H1 (cell line): Measurements from ENCODE around the gene CAMTA1. TPM values are rescaled to one million over a fixed set of nuclear protein-coding genes. Genes with fewer than 3 reads are reported as not detected.
A peak's percentile ranks its signal among the peaks of the same experiment; 100 is the strongest.

ENCODE experiments used
- CTCF ChIA-PET: fragments of 300-600 bp; sonication (Branson Sonifier 250); formaldehyde crosslinking; loops from one replicate; lab custom pipeline; 2021; ENCODE audit not compliant: partially characterized antibody; lab: Charles Lee
- POLR2A ChIA-PET: fragments of 300-600 bp; sonication (Branson Sonifier 250); formaldehyde crosslinking; loops from one replicate; lab custom pipeline; 2021; ENCODE audit warnings: inconsistent platforms; ENCODE audit not compliant: partially characterized antibody; lab: Charles Lee
- DNase-seq, 2 experiments: peaks; one replicate each; pipeline versions ENCODE4 v3.0.0 to v3.0.0-alpha.2; 2010 to 2022; ENCODE audit warnings: low spot score in 2 of 2, low read depth in 1 of 2, mixed read lengths in 1 of 2
- FAIRE-seq: peaks from 2 replicates; lab custom pipeline; 2011; peaks lifted over from hg19 to GRCh38; lab: Jason Lieb, UNC
- H2AFZ ChIP-seq: 2 replicates; pipeline ENCODE4 v1.8.1; 2012; ENCODE audit warnings: low read length, inconsistent platforms
- H2AK5ac ChIP-seq: 2 replicates; pipeline ENCODE4 v1.6.1; 2013; ENCODE audit warnings: low read depth, low read length
- H2BK120ac ChIP-seq: replicated peaks from 2 replicates; pipeline ENCODE3; 2013; ENCODE audit warnings: low read depth, low read length, inconsistent platforms
- H2BK12ac ChIP-seq: 2 replicates; pipeline ENCODE4 v1.6.1; 2013; ENCODE audit warnings: low read depth, low read length
- H2BK15ac ChIP-seq: 2 replicates; pipeline ENCODE4 v1.6.1; 2013; ENCODE audit warnings: low read length
- H2BK20ac ChIP-seq: 2 replicates; pipeline ENCODE4 v1.6.1; 2013; ENCODE audit warnings: low read length
- H2BK5ac ChIP-seq: 2 replicates; pipeline ENCODE4 v1.6.1; 2013; ENCODE audit warnings: low read depth, low read length
- H3K14ac ChIP-seq: 2 replicates; pipeline ENCODE4 v1.6.1; 2013; ENCODE audit warnings: inconsistent platforms; ENCODE audit not compliant: insufficient read length
- H3K18ac ChIP-seq: 2 replicates; pipeline ENCODE4 v1.6.1; 2013; ENCODE audit warnings: low read length; ENCODE audit errors: extremely low read depth
- H3K23ac ChIP-seq: 2 replicates; pipeline ENCODE4 v1.6.1; 2013; ENCODE audit warnings: inconsistent platforms; ENCODE audit not compliant: insufficient read length
- H3K23me2 ChIP-seq: 2 replicates; pipeline ENCODE4 v1.6.1; 2013; ENCODE audit warnings: low read depth, low read length
- H3K27ac ChIP-seq: 2 replicates; pipeline ENCODE4 v1.6.1; 2011; ENCODE audit warnings: low read depth, low read length, inconsistent platforms
- H3K27me3 ChIP-seq, 4 experiments: replicated peaks in 1 of 4; 1 replicate in 1 of 4; 2 replicates in 3 of 4; pipeline versions ENCODE4 v1.6.1 to v1.8.1; 2011 to 2013; ENCODE audit warnings: low read length in 3 of 4, mild to moderate bottlenecking in 3 of 4, inconsistent platforms in 2 of 4, mixed read lengths in 2 of 4, moderate library complexity in 1 of 4; ENCODE audit not compliant: control insufficient read depth in 3 of 4, insufficient read depth in 3 of 4; ENCODE audit errors: extremely low read depth in 1 of 4
- H3K36me3 ChIP-seq, 4 experiments: 2 replicates each; pipeline versions ENCODE4 v1.6.1 to v1.8.1; 2011 to 2013; ENCODE audit warnings: mild to moderate bottlenecking in 4 of 4, low read length in 3 of 4, moderate library complexity in 2 of 4, control low read depth in 1 of 4, inconsistent platforms in 1 of 4; ENCODE audit not compliant: insufficient read depth in 4 of 4, control insufficient read depth in 2 of 4
- H3K4ac ChIP-seq: replicated peaks from 2 replicates; pipeline ENCODE3; 2013; ENCODE audit warnings: low read length, low read depth, mixed read lengths, inconsistent platforms; ENCODE audit not compliant: insufficient read length
- H3K4me1 ChIP-seq, 4 experiments: replicated peaks in 1 of 4; 1 replicate in 1 of 4; 2 replicates in 3 of 4; pipeline versions ENCODE4 v1.6.1 to v1.8.1; 2011 to 2013; ENCODE audit warnings: low read length in 3 of 4, inconsistent platforms in 2 of 4, mixed read lengths in 1 of 4; ENCODE audit not compliant: insufficient read depth in 4 of 4, control insufficient read depth in 3 of 4
- H3K4me2 ChIP-seq, 2 experiments: 2 replicates each; pipeline versions ENCODE4 v1.6.1 to v1.8.1; 2011 to 2013; ENCODE audit warnings: low read depth in 2 of 2, low read length in 2 of 2, control low read depth in 1 of 2, inconsistent platforms in 1 of 2, mild to moderate bottlenecking in 1 of 2; ENCODE audit not compliant: insufficient read depth in 1 of 2
- H3K4me3 ChIP-seq, 4 experiments: fragments of 200-600, 300-600 bp in 1 of 4; sonication (generic), shearing (Covaris generic), sonication (Bioruptor Twin) in 1 of 4; 2 replicates each; pipeline versions ENCODE4 v1.5.1 to v1.8.1; 2011 to 2016; ENCODE audit warnings: low read length in 4 of 4, low read depth in 3 of 4, control low read depth in 2 of 4, inconsistent platforms in 2 of 4, mild to moderate bottlenecking in 2 of 4, mixed read lengths in 1 of 4, moderate library complexity in 1 of 4; ENCODE audit not compliant: insufficient read depth in 2 of 4; ENCODE audit errors: extremely low read depth in 1 of 4
- H3K56ac ChIP-seq: replicated peaks from 2 replicates; pipeline ENCODE3; 2013; ENCODE audit warnings: low read depth, mild to moderate bottlenecking, mixed read lengths, low read length, inconsistent platforms; ENCODE audit not compliant: insufficient read length
- H3K79me1 ChIP-seq: 2 replicates; pipeline ENCODE4 v1.6.1; 2013; ENCODE audit warnings: low read depth, low read length, control low read depth
- H3K79me2 ChIP-seq, 2 experiments: 2 replicates each; pipeline versions ENCODE4 v1.6.1 to v1.8.1; 2012 to 2013; ENCODE audit warnings: low read length in 2 of 2, mild to moderate bottlenecking in 2 of 2, inconsistent platforms in 1 of 2; ENCODE audit not compliant: insufficient read depth in 2 of 2, control insufficient read depth in 1 of 2
- H3K9ac ChIP-seq, 4 experiments: replicated peaks in 1 of 4; 1 replicate in 1 of 4; 2 replicates in 3 of 4; pipeline versions ENCODE4 v1.6.1 to v1.8.1; 2011 to 2013; ENCODE audit warnings: low read depth in 3 of 4, low read length in 3 of 4, control low read depth in 2 of 4, mild to moderate bottlenecking in 2 of 4, moderate library complexity in 2 of 4, inconsistent platforms in 1 of 4; ENCODE audit errors: extremely low read depth in 1 of 4
- H3K9me3 ChIP-seq, 2 experiments: 2 replicates each; pipeline versions ENCODE4 v1.6.1 to v1.8.1; 2012 to 2013; ENCODE audit warnings: mild to moderate bottlenecking in 2 of 2, moderate library complexity in 2 of 2, control low read depth in 1 of 2, inconsistent platforms in 1 of 2, low read depth in 1 of 2, low read length in 1 of 2, mixed read lengths in 1 of 2; ENCODE audit not compliant: insufficient read depth in 2 of 2
- H4K20me1 ChIP-seq, 2 experiments: replicated peaks in 1 of 2; 2 replicates each; pipeline versions ENCODE3 to v1.8.1; 2011 to 2013; ENCODE audit warnings: inconsistent platforms in 2 of 2, low read length in 2 of 2, mild to moderate bottlenecking in 1 of 2; ENCODE audit not compliant: insufficient read depth in 2 of 2, control insufficient read depth in 1 of 2
- H4K5ac ChIP-seq: 2 replicates; pipeline ENCODE4 v1.6.1; 2013; ENCODE audit warnings: low read length, low read depth, mixed read lengths, inconsistent platforms; ENCODE audit not compliant: insufficient read length
- H4K8ac ChIP-seq: 2 replicates; pipeline ENCODE4 v1.8.0; 2013; ENCODE audit warnings: mild to moderate bottlenecking, moderate library complexity, low read length, inconsistent platforms; ENCODE audit not compliant: insufficient read depth; ENCODE audit errors: extremely low read depth
- H4K91ac ChIP-seq: replicated peaks from 2 replicates; pipeline ENCODE3; 2013; ENCODE audit warnings: low read length, mixed read lengths, inconsistent platforms; ENCODE audit not compliant: insufficient read length
- BACH1 ChIP-seq: IDR thresholded peaks from 2 replicates; pipeline ENCODE4 v1.6.1; 2012; ENCODE audit warnings: low read length, improper control_type of control experiment
- MAFK ChIP-seq: IDR thresholded peaks from 2 replicates; pipeline ENCODE4 v1.6.1; 2012; ENCODE audit warnings: low read depth, mild to moderate bottlenecking, improper control_type of control experiment, low read length
- RAD21 ChIP-seq, 2 experiments: IDR thresholded peaks in 1 of 2; conservative IDR thresholded peaks in 1 of 2; 2 replicates each; pipeline ENCODE4 v1.6.1; 2011; ENCODE audit warnings: low read depth in 2 of 2, low read length in 2 of 2, improper control_type of control experiment in 1 of 2, inconsistent platforms in 1 of 2, mild to moderate bottlenecking in 1 of 2, moderate library complexity in 1 of 2
- SIN3A ChIP-seq, 2 experiments: IDR thresholded peaks in 1 of 2; conservative IDR thresholded peaks in 1 of 2; 2 replicates each; pipeline ENCODE4 v1.6.1; 2011 to 2012; ENCODE audit warnings: low read length in 2 of 2, improper control_type of control experiment in 1 of 2, low read depth in 1 of 2, mild to moderate bottlenecking in 1 of 2
- WGBS, 2 experiments: shearing (Covaris generic) in 1 of 2; methylation state at CpG; one replicate each; pipeline versions ENCODE4 v1.1.6 to v1.1.7; 2013 to 2015; ENCODE audit warnings: low lambda C conversion rate in 2 of 2, mixed read lengths in 2 of 2, inconsistent platforms in 1 of 2, low coverage in 1 of 2, missing lambda C conversion rate in 1 of 2; ENCODE audit not compliant: insufficient replicate concordance in 2 of 2, insufficient coverage in 1 of 2, insufficient read length in 1 of 2; ENCODE audit errors: extremely low coverage in 1 of 2, missing lambda C conversion rate in 1 of 2; 5-methylcytosine and 5-hydroxymethylcytosine counted together
- polyA plus RNA-seq, 7 experiments: library from polyadenylated mRNA; depleted of rRNA in 3 of 7; stranded (reverse) in 5 of 7; unstranded in 2 of 7; fragments of >200 nt in 5 of 7; fragments of 200-250 nt in 2 of 7; gene quantifications; 1 replicate in 5 of 7; 2 replicates in 1 of 7; 4 replicates in 1 of 7; pipeline versions ENCODE4 v1.2.1 to v1.2.3, GENCODE V29; 2011 to 2013; ENCODE audit warnings: missing spikeins in 2 of 7, mixed read lengths in 2 of 7
- total RNA-seq: library from RNA; stranded (reverse); fragmentation: NEBNext Ultra II Directional; extraction: Animal tissue kit (Norgen Biotek cat#: 25700); gene quantifications from 2 replicates; pipeline ENCODE4 v1.2.1, GENCODE V29; 2021
- TF ChIP-seq, protein P1 (sequence below): IDR thresholded peaks from 2 replicates; pipeline ENCODE4 v1.6.1; 2012; ENCODE audit warnings: low read length, inconsistent platforms
- TF ChIP-seq, protein P2 (sequence below), 3 experiments: IDR thresholded peaks; 1 replicate in 2 of 3; 2 replicates in 1 of 3; pipeline versions ENCODE4 v1.5.1 to v1.6.1; 2011; ENCODE audit warnings: low read length in 3 of 3, mild to moderate bottlenecking in 3 of 3, inconsistent platforms in 2 of 3, low read depth in 1 of 3, moderate library complexity in 1 of 3; ENCODE audit not compliant: insufficient read depth in 1 of 3; ENCODE audit errors: control extremely low read depth in 1 of 3

Gene CAMTA1
- total and polyA plus RNA-seq, 2 of the 8 experiments (the other 6 are each of a cell fraction or from before 2014, with no cell fraction given) = 65.0 to 119 TPM

DNA sequence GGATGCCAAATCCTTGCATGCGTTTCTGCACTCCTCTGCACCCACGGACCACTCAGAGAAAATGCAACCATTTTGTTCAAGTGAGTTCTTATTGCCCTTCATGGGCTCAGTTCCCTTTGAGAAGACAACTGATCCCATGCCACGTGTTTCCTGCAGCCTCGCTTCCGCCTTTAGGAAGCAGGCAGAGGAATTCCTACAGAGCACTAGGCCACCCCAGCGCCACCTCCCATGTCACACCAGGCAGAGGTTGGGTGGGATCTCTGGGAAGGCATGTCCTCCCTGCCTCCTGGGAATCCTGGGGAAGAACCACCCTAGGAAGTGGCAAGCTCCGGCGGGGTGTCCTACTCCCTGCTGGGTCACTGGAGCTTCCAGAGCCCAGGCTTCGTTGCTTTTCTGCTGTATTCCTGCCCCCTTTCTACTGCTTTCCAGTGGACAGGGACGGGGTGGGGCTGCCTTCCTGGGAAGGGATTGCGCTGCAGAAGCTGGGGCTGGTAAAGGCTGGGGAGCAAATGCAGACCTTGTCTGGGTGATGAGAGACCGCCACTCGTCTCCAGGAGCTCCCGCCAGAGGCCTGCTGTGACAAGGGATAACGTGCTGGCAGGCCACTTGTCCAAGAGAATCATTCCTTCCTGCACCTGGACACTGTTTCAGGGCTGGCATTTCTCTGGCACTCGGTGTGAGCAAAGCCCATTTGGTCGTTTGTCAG lies 507.6 kb downstream of the CAMTA1 start:
- no peak overlapping the region for H2AFZ ChIP-seq
- H2BK20ac ChIP-seq = peak overlapping the region; percentile 91; the same call in 1 of the 2 replicates
- H3K79me1 ChIP-seq = no peaks in the 10 kb centered on the region
- WGBS, 2 experiments = 90% methylated on average over 17 of the region's 17 CpGs; no CpG with 5 or more reads in 1 of the 2 experiments
- no peaks in the 10 kb centered on the region for H3K36me3 ChIP-seq
- CTCF ChIA-PET = interaction anchor here (0.9 to 2.1 kb wide), 4 partner anchors 11 to 247 kb away, joined by 3 to 8 read pairs (median 3); no protein-coding TSS in a partner anchor
- no peaks in the 10 kb centered on the region for H4K20me1 ChIP-seq
- H2BK15ac ChIP-seq = peak overlapping the region; percentile 62; the same call in 1 of the 2 replicates
- H3K14ac ChIP-seq = no peak overlapping the region
- H3K18ac ChIP-seq = peak overlapping the region; percentile 52
- no peak overlapping the region for H3K27ac ChIP-seq
- H3K23me2 ChIP-seq = no peaks in the 10 kb centered on the region; the same call in 1 of the 2 replicates
- H3K4me1 ChIP-seq = peaks cover 7 to 15% (median 11%) of the 10 kb centered on the region in 4 experiments
- no peak overlapping the region for H3K9ac ChIP-seq
- peak overlapping the region; percentile 58; the same call in 1 of the 2 replicates for H2BK5ac ChIP-seq
- no peaks in the 10 kb centered on the region for H3K79me2 ChIP-seq
- H4K8ac ChIP-seq = no peak overlapping the region
- no peak overlapping the region for H3K56ac ChIP-seq
- H3K4me2 ChIP-seq = no peak overlapping the region
- peak overlapping the region; percentile 77; the same call in 1 of the 2 replicates for H2BK12ac ChIP-seq
- no peaks in the 10 kb centered on the region; a peak in 3 of 7 replicates for H3K27me3 ChIP-seq
- H3K9me3 ChIP-seq = no peaks in the 10 kb centered on the region
- no peak overlapping the region for H4K5ac ChIP-seq
- FAIRE-seq (no peak), DNase-seq (peak in 1 of 2 experiments; percentile 30)
- no peak overlapping the region for H3K23ac ChIP-seq
- POLR2A ChIA-PET = interaction anchor here (1.4 kb wide), 1 partner anchor 9 kb away, joined by 4 read pairs; no protein-coding TSS in a partner anchor
- no peak overlapping the region for H3K4me3 ChIP-seq
- peak overlapping the region; percentile 22 for H4K91ac ChIP-seq
- no peak overlapping the region for H3K4ac ChIP-seq
- H2BK120ac ChIP-seq = peak overlapping the region; percentile 24
- H2AK5ac ChIP-seq = no peak overlapping the region
- TF ChIP-seq SIN3A (conservative IDR thresholded peaks at IDR 0.05 in 1 of 2, IDR thresholded peaks at IDR 0.05 in 1 of 2; ENCODE audit: low read depth in 1 of 2, low read length in 2 of 2) (no peak), RAD21 (IDR thresholded peaks at IDR 0.05 in 1 of 2, conservative IDR thresholded peaks at IDR 0.05 in 1 of 2; ENCODE audit: low read depth in 2 of 2, low read length in 2 of 2) (no peak), MAFK (no peak), BACH1 (no peak)
- TF ChIP-seq, protein P1, sequence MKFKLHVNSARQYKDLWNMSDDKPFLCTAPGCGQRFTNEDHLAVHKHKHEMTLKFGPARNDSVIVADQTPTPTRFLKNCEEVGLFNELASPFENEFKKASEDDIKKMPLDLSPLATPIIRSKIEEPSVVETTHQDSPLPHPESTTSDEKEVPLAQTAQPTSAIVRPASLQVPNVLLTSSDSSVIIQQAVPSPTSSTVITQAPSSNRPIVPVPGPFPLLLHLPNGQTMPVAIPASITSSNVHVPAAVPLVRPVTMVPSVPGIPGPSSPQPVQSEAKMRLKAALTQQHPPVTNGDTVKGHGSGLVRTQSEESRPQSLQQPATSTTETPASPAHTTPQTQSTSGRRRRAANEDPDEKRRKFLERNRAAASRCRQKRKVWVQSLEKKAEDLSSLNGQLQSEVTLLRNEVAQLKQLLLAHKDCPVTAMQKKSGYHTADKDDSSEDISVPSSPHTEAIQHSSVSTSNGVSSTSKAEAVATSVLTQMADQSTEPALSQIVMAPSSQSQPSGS = no peak
- TF ChIP-seq, protein P2, sequence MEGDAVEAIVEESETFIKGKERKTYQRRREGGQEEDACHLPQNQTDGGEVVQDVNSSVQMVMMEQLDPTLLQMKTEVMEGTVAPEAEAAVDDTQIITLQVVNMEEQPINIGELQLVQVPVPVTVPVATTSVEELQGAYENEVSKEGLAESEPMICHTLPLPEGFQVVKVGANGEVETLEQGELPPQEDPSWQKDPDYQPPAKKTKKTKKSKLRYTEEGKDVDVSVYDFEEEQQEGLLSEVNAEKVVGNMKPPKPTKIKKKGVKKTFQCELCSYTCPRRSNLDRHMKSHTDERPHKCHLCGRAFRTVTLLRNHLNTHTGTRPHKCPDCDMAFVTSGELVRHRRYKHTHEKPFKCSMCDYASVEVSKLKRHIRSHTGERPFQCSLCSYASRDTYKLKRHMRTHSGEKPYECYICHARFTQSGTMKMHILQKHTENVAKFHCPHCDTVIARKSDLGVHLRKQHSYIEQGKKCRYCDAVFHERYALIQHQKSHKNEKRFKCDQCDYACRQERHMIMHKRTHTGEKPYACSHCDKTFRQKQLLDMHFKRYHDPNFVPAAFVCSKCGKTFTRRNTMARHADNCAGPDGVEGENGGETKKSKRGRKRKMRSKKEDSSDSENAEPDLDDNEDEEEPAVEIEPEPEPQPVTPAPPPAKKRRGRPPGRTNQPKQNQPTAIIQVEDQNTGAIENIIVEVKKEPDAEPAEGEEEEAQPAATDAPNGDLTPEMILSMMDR (IDR thresholded peaks at IDR 0.05; ENCODE audit: control extremely low read depth in 1 of 3, insufficient read depth in 1 of 3, low read depth in 1 of 3, low read length in 3 of 3) = no peak
